C4-2B (cell line): Measurements from ENCODE around the gene PLEK2.

Experiments used
- CTCF ChIP-seq: fragments of 450-650 bp; conservative IDR thresholded peaks from 2 replicates; pipeline ENCODE4 v1.5.1; 2017; ENCODE audit warnings: mild to moderate bottlenecking
- ZFX ChIP-seq: fragments of 450-650 bp; IDR thresholded peaks from 2 replicates; pipeline ENCODE4 v1.6.1; 2017

GRCh38 chr14:67400434-67400833 is 11.5 kb downstream of the PLEK2 start:
- TF ChIP-seq CTCF (no peak), ZFX (no peak)
